ENCODE data around the gene PSMA6. TPM values are rescaled to one million over a fixed set of nuclear protein-coding genes. Genes with fewer than 3 reads are reported as not detected.
A peak's percentile ranks its signal among the peaks of the same experiment; 100 is the strongest.

The PSMA6 gene
- total RNA-seq, 3 donors from 2014 or later (not counting 1 experiment from before 2014, with no cell fraction given) = 130 to 141 (median 139) TPM

GRCh38 chr14:35341751-35342488 lies 49.7 kb downstream of the PSMA6 start:
- H3K36me3 Mint-ChIP-seq = no peaks in the 10 kb centered on the region
- H3K4me3 ChIP-seq (ENCODE audit: low read length) = no peak overlapping the region
- intact Hi-C loops (cut with micrococcal nuclease) = no loop called here
- WGBS (ENCODE audit: insufficient coverage) = 62% methylated on average over 25 of the region's 25 CpGs
- peak overlapping the region; percentile 24 to 43 for H3K27ac Mint-ChIP-seq
- no peaks in the 10 kb centered on the region for H3K36me3 ChIP-seq (ENCODE audit: control insufficient read depth, insufficient read depth, low read length)
- no peaks in the 10 kb centered on the region for H3K9me3 Mint-ChIP-seq
- no peak for TF ChIP-seq CTCF (IDR thresholded peaks at IDR 0.05)
- DNase-seq (peak in 1 of 2 donors; percentile 58), ATAC-seq (peak in 2 of 3 donors; percentile 88 to 99)
- H3K27ac ChIP-seq (ENCODE audit: low read length) = peak overlapping the region; percentile 75
- peaks cover 36% of the 10 kb centered on the region for H3K4me1 ChIP-seq (ENCODE audit: control insufficient read depth, insufficient read depth, low read length)
- H3K4me3 Mint-ChIP-seq = peak overlapping the region; percentile 42
- peaks cover 18 to 20% of the 10 kb centered on the region in 2 donors for H3K4me1 Mint-ChIP-seq
- H3K27me3 ChIP-seq (ENCODE audit: control insufficient read depth, insufficient read depth, low read length) = no peaks in the 10 kb centered on the region
- H3K9me3 ChIP-seq (ENCODE audit: control insufficient read depth, insufficient read depth, low read length) = no peaks in the 10 kb centered on the region
- H3K27me3 Mint-ChIP-seq (ENCODE audit: low read depth in 2 of 2) = no peaks in the 10 kb centered on the region

GRCh38 chr14:35342489-35343010 lies 50.4 kb downstream of the PSMA6 start:
- Mint-ChIP-seq H3K36me3 (no peaks in the 10 kb centered on the region), H3K27ac (peak overlapping the region in 1 of 2 donors; percentile 24), H3K4me3 (peak overlapping the region; percentile 17), H3K27me3 (ENCODE audit: low read depth in 2 of 2) (no peaks in the 10 kb centered on the region), H3K9me3 (no peaks in the 10 kb centered on the region), H3K4me1 (peaks cover 15 to 21% of the 10 kb centered on the region in 2 donors)
- WGBS (ENCODE audit: insufficient coverage) = 93% methylated on average over 8 of the region's 8 CpGs
- H3K27ac ChIP-seq (ENCODE audit: low read length) = no peak overlapping the region
- peaks cover 32% of the 10 kb centered on the region for H3K4me1 ChIP-seq (ENCODE audit: control insufficient read depth, insufficient read depth, low read length)
- no peaks in the 10 kb centered on the region for H3K36me3 ChIP-seq (ENCODE audit: control insufficient read depth, insufficient read depth, low read length)
- no peaks in the 10 kb centered on the region for H3K9me3 ChIP-seq (ENCODE audit: control insufficient read depth, insufficient read depth, low read length)
- no peak overlapping the region for H3K4me3 ChIP-seq (ENCODE audit: low read length)
- intact Hi-C loops (cut with micrococcal nuclease) = no loop called here
- no peak for ATAC-seq
- no peaks in the 10 kb centered on the region for H3K27me3 ChIP-seq (ENCODE audit: control insufficient read depth, insufficient read depth, low read length)
- DNase-seq = no peak
- no peak for TF ChIP-seq CTCF (IDR thresholded peaks at IDR 0.05)

- DNase-seq (no peak), ATAC-seq (no peak)
- Histone ChIP-seq H3K4me3 (ENCODE audit: low read length) (no peak overlapping the region), H3K27ac (ENCODE audit: low read length) (no peak overlapping the region), H3K36me3 (ENCODE audit: control insufficient read depth, insufficient read depth, low read length) (no peaks in the 10 kb centered on the region), H3K9me3 (ENCODE audit: control insufficient read depth, insufficient read depth, low read length) (no peaks in the 10 kb centered on the region), H3K27me3 (ENCODE audit: control insufficient read depth, insufficient read depth, low read length) (no peaks in the 10 kb centered on the region), H3K4me1 (ENCODE audit: control insufficient read depth, insufficient read depth, low read length) (peaks cover 32% of the 10 kb centered on the region)
- no peak overlapping the region for H3K4me3 Mint-ChIP-seq
- H3K27me3 Mint-ChIP-seq (ENCODE audit: low read depth in 2 of 2) = no peaks in the 10 kb centered on the region
- intact Hi-C loops (cut with micrococcal nuclease) = no loop called here
- no peak overlapping the region for H3K27ac Mint-ChIP-seq
- H3K4me1 Mint-ChIP-seq = peaks cover 15 to 21% of the 10 kb centered on the region in 2 donors
- 80% methylated on average over 7 of the region's 7 CpGs for WGBS (ENCODE audit: insufficient coverage)
- TF ChIP-seq CTCF (IDR thresholded peaks at IDR 0.05) = no peak
- no peaks in the 10 kb centered on the region for H3K9me3 Mint-ChIP-seq
- no peaks in the 10 kb centered on the region for H3K36me3 Mint-ChIP-seq
Observed at GRCh38 chr14:35343702-35344101, 51.5 kb downstream of the PSMA6 start.
